Activated gamma-delta T cell (primary cell): Measurements from ENCODE around the gene CEP78.
"Not testable (repeated sequence)": the region's sequence is repeated elsewhere in the genome, so short reads cannot be mapped to it uniquely, and the experiment has no call there.

ENCODE experiments used
- DNase-seq: peaks from one replicate; lab custom pipeline; 2025; lab: John Stamatoyannopoulos, UW
- total RNA-seq, 2 donors: gene quantifications; one replicate each; lab custom pipeline; 2026; lab: John Stamatoyannopoulos, UW

The CEP78 gene, protein sequence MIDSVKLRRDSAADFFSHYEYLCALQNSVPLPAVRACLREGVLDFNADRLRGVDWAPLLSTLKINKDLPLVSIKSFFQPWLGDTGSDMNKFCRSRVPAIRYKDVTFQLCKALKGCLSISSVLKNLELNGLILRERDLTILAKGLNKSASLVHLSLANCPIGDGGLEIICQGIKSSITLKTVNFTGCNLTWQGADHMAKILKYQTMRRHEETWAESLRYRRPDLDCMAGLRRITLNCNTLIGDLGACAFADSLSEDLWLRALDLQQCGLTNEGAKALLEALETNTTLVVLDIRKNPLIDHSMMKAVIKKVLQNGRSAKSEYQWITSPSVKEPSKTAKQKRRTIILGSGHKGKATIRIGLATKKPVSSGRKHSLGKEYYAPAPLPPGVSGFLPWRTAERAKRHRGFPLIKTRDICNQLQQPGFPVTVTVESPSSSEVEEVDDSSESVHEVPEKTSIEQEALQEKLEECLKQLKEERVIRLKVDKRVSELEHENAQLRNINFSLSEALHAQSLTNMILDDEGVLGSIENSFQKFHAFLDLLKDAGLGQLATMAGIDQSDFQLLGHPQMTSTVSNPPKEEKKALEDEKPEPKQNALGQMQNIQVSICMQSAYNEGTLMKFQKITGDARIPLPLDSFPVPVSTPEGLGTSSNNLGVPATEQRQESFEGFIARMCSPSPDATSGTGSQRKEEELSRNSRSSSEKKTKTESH
- total RNA-seq = 112 to 118 reads per million in 2 donors

DNA sequence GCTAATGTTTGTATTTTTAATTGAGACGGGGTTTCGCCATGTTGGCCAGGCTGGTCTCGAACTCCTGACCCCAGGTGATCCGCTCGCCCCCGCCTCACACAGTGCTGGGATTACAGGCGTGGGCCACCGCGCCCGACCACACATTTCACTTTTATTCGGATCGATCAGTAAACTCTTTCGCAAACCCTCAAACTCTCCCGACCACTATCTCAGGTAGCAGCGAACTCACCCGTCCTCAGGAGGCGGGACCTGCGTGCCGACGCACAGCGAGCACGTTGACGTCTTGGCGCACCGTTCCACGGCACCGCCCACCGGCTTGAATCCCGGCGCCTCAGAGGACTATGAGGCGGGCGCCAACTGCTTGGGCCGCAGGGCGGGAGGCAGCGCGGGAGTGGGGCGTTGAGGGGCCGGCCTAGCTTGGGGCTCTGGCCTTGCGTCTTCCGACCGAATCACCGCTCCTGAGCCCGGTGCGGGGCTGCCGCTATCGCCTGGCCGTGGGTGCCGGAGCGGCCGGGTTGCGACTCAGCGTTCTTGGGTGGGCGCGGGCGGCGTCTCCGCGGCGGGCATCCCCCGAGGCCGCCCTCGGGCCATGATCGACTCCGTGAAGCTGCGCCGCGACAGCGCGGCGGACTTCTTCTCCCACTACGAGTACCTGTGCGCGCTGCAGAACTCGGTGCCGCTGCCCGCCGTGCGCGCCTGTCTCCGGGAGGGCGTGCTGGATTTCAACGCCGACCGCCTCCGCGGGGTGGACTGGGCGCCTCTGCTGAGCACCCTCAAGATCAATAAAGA lies at the start of gene CEP78:
CEP78 (plus strand) TSS at position 314 of the 789 bp plus-strand sequence; CDS start at position 590, 276 bp downstream.
- peak; percentile 72 for DNase-seq

DNA sequence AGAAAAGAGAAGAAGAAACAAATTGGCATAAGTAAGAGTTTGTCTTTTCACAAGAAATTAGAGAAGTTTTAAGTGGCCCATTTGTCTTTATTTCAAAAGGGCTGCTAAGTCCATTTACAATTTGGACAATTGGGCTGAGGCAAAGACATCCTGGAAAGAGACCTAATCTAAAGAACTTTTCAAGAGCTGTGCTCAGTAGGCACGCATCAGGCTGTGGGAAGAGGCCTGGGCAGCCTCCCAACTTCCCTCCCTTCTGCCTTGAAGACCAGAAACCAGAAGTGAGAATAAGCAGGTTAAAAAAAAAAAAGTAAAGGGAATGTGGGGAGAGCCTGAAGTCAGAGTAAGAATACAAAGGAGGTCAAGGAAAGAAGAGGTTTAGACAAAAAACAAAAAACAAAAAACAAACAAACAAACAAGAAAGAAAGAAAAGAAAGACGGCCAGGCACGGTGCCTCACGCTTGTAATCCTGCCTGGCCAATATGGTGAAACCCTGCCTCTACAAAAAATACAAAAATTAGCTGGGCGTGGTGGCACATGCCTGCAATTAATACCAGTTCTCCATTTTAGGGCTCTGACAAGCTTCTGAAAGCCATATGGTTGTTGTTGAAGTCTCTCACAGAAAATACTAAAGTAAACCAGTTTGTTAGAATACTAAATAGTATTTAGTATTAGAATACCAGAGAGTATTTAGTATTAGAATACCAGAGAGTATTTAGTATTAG lies 48.0 kb upstream of the CEP78 start:
- DNase-seq = no peak

DNA sequence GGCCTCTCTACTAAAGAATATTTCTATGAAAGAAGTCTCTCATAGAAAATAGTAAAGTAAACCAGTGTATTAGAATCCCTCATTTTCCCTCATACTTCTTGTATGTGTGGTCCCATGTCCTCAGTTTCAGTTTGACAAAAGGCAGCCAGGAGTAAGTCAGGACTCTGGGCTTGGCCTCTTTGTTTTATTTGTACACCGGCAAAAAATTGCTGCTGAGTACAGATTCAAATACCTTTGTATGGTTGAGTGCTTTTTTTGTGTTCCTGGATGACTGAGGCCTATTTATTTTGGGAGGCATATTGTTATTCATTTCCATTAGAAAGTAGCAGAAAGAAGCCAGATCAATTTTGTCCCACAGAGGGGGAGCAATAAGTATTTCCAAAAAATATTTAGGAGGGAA lies 47.3 kb upstream of the CEP78 start:
- DNase-seq = no peak

DNA sequence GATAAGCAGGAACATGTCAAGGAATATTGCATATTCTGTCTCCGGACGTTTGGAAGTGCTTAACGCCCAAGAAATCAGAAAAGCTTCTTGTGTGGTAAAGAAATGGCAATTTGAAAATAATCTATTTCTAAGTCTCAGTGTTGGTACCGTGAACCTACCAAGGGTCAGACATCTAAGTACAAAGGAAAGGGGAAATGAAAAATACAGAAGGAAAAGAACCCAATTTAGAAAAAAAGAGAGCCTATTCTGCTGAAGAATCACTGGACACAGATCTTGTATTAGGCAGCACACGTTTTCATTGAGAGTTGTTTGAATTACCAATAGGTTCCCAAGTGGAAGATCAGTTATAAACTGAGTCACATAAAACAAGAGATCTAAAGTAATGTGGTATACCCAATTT lies 46.9 kb upstream of the CEP78 start:
- DNase-seq = no peak

DNA sequence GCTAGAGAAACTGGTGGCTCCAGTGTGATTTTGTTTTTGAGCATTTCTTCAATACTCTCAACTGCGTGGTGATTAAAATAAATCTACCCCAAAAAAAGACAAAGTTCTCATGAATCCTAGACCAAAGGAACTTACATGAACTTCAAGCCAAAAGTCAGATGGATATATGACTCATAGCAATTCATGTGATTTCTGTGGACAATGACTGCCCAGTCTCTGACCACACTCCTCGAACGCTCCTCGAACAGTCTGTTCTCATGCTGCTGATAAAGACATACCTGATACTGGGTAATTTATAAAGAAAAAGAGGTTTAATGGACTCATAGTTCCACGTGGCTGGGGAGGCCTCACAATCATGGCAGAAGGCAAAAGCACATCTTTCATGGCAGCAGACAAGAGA lies 46.4 kb upstream of the CEP78 start:
- no peak for DNase-seq

DNA sequence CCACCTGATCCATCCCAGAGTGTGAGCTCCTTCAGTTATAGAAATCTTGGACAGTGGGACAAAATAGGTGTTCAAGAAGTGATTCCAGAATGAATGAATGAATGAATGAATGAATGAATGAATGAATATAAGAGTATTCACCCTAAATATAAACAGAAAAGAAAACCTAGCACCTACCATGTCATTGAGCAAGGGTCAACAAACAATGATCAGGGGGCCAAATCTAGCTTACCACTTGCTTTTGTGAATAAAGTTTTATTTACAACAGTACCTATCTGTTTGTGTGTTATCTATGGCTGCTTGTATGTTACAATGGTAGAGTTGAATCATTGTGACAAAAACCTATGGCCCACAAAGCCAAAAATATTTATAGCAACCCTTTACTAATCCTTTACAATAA lies 43.9 kb upstream of the CEP78 start:
- DNase-seq = no peak

DNA sequence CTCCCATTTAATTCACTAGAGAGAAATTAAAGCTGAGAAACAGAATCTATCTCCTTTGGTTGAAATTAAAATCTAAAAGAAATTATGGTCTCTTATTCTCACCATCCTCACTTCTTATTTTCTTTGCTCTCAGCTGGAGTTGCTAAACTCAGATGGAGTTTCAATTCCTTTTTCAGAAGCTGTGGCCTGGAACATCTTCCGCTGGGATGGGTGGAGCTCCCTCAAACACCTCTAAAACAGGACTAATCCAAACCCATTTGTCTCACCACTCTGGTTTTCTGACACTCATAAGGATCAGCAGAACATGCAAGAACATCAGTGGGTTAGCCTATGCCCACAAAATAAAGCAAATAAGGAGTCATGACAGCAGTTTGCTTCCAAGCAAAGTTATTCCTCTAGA lies 39.6 kb upstream of the CEP78 start:
- DNase-seq = no peak

DNA sequence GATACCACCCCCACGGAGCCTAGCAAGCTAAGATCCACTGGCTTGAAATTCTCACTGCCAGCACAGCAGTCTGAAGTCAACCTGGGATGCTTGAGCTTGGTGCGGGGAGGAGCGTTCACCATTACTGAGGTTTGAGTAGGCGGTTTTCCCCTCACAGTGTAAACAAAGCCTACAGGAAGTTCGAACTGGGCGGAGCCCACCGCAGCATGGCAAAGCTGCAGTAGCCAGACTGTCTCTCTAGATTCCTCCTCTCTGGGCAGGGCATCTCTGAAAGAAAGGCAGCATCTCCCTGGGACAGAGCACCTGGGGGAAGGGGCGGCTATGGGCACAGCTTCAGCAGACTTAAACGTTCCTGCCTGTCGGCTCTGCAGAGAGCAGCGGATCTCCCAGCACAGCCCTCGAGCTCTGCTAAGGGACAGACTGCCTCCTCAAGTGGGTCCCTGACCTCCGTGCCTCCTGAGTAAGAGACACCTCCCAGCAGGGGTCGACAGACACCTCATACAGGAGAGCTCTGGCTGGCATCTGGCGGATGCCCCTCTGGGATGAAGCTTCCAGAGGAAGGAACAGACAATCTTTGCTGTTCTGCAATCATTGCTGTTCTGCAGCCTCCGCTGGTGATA lies 34.6 kb upstream of the CEP78 start:
- not testable (repeated sequence) for DNase-seq

DNA sequence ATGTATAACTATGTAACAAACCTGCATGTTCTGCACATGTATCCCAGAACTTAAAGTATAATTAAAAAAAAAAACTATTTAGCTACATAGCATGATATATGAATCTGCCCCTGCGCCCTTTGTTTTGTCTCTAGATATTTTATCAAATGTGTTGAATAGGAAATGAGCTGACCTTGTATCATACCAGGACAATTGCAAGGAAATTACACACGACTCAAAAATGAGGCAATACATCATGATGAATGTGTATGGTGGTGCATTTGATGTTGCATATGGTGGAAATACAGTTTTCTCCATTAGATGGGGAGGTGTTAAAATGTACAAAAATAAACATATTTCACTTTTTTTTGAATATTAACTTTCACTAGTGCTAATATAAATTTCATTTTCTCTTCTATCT lies 28.6 kb upstream of the CEP78 start:
- DNase-seq = no peak

DNA sequence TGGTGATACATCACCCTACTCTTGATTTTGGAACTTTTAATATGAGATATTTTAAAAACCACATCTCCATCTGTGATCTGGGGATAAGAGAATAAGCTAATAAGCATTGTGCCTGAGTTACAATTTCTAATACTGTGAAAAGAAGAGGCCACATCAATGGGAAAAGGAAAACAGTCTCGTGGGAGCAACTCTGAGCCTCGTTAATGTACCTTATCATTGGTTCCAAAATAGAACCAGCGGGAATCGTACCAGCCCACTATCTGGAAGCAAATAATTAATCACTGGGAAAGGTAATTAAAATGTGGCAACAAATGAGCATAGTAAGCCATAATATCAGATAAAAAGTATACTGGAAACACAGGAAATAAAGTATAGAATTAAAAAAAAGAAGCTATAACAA lies 28.0 kb upstream of the CEP78 start:
- no peak for DNase-seq

DNA sequence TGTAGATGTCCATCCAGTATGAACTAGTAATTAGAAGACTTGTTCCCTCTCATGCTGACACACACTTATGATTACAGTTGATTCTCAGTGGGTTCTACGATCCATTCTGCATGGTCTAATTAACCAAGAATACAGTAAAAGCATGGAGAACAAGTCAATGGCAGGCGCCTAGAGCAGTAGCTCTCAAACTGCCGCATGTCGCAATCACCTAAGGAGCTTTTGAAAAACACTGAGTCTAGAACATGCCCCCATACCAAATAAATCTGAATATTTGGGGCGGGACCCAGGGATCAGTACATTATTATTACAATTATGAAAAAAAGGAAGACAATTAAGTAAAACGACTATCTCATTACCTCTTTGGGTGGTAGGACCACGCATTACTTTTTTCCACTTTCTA lies 26.7 kb upstream of the CEP78 start:
- no peak for DNase-seq

DNA sequence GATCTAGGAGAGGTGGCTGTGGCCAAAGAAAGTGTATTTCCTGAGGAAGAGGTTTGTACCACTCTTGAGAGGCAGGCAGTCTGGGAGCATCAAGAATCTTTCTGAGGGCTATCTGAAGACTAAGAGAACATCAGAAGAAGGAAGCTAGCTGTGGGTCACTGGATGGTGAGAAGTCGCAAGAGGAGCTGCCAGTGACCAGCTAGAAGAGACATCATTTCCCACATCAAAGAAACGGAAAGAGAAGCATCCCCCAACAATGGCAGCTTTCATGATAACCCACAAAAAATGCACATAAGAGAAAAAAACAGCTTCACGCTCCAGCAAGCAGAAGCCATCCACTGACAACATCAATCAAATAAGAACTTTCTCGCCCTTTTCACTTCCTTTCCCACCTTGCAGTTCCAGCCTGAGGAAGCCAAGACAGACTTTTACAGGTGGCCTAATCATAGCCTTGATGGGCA lies 25.0 kb upstream of the CEP78 start:
- no peak for DNase-seq

DNA sequence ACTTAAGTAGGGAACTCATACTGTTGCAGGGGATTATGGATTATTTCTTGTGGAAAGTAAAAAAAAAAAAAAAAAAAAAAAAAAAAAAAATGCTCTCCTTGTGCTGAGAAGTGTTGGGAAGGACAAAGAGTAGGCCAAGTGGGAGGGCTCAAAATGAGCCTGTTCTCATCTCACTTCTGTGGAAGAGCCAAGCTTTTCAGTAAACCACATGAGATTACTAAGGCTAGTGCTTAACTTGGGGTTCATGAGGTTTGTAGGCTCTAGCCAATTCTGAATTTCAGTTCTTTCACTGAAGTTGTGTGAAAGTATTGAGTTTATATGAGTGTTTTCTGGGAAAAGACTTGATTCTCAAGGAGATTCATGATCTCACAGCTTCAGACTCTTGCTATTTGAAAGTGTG lies 23.0 kb upstream of the CEP78 start:
- DNase-seq = no peak

DNA sequence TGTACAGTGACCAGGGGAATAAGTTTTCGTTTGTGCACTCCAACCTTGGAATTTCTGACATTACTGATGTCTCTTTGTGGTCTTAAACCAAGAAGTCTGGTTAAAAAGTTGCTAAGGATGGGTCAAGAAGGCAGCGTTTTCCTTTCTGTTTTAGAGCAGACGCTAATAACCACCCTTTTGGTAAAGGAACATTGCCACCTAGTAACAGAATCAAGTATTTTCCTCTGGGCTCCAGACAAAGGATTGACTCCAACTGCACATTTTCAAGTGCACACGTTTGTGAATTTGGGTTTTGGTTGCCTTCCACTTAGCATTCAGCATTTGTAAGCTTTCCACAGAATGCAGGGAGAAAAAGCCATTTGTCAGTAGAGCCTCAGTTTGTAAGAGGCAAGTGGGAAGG lies 22.2 kb upstream of the CEP78 start:
- no peak for DNase-seq

DNA sequence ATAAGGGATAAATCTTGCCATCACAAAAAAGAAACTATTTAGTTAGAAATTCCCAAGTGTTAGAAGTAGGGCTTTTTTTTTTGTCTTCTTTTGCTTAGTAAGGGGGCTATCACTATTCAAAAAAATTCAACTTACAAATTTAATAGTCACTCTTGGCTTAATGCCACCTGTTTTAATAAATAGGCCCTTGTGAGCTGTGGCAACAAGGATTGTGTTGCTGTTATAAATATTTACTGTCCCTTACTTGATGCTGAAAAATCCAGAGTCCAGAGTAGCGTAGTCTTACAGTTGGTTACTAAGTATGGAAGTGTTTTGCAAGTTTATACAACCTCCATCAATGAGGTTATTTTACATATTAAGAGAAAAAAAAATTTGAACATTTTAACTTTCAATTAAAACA lies 21.4 kb upstream of the CEP78 start:
- no peak for DNase-seq

DNA sequence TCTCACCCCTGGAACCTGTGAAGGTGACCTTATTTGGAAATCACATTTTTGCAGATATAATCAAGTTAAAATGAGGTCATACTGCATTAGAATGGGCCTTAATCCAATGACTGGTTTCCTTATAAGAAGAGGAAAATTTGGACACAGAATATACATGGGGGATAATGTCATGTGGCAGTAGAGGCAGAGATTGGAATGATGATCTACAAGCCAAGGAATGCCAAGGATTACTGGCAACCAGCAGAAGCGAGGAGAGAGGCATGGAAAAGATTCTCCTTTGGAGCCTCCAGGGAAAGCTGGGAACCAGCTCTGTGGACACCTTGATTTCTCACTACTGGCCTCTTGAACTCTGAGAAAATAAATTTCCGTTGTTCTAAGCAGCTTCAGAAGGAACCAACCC lies 20.2 kb upstream of the CEP78 start:
- no peak for DNase-seq

DNA sequence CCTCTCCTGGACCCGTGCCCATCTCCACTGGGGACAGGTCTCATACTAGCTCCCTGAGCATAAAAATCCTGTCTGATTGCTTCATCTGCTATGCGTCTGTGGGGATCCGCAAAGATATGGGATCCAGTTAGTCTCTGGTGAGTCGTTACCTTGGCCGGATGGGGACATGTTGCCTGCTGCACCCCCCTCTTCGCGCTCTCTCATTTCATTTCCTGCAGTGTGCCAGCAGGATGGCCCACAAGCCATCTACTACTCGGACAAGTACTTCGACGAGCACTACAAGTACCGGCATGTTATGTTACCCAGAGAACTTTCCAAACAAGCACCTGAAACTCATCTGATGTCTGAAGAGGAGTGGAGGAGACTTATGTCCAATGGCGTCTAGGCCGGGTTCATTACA lies 17.0 kb upstream of the CEP78 start:
- no peak for DNase-seq

DNA sequence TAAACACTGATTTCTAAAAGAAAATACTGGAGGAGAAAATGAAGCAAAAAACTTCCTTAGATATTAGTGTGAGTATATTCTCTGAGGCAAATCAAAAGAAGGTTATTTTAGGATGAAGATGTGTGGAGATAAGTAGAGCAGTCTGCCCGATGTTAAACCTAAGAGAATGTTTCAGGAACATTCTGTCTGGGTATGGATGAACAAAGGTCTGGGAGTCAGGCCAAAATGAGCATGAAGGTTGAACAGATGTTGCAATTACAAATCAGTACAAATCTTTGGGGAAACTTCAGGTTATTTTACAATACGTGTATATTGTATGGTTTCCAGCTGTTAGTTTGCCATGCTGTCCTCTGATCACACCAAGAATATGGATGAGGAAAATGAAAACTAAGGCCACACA lies 14.4 kb upstream of the CEP78 start:
- DNase-seq = no peak

DNA sequence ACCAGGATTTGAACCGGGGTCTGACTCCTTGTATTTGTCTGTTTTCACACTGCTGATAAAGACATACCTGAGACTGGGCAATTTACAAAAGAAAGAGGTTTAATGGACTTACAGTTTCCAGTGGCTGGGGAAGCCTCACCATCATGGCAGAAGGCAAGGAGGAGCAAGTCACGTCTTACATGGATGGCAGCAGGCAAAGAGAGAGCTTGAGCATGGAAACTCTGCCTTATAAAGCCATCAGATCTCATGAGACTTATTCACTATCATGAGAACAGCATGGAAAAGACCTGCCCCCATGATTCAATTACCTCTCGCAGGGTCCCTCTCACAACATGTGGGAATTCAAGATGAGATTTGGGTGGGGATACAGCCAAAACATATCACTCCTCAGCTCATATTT lies 14.0 kb upstream of the CEP78 start:
- not testable (repeated sequence) for DNase-seq

DNA sequence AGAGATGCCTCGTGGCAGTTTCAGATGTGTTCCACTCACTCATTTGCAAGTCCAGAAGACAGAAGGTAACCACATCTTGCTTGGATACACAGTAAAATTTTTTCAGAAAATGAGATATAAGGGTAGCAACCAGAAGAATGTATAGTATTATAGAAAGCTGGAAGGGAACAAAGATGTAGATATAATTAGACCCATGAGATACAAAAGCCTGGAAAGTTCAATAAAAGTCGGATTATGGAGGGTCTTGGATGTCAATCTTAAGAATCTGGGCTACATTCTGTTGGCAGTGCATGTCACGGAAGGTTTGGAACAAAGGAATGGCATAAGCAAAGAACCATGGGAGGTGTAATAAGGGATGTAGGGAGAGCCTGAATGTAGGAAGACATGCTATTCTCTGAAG lies 5.1 kb upstream of the CEP78 start:
- no peak for DNase-seq

DNA sequence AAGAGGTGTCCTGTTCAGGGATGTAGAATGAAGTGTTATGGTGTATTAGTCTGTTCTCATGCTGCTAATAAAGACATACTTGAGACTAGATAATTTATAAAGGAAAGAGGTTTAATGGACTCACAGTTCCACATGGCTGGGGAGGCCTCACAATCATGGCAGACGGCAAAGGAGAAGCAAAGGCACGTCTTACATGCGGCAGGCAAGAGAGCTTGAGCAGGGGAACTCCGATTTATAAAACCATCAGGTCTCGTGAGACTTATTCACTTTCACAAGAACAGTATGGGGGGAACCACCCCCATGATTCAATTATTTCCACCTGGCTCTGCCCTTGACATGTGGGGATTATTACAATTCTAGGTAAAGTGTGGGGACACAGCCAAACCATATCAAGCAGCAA lies 3.4 kb upstream of the CEP78 start:
- DNase-seq = not testable (repeated sequence)
